K562 (cell line): ENCODE results near the gene CHCT1. TPM values are rescaled to one million over a fixed set of nuclear protein-coding genes. Genes with fewer than 3 reads are reported as not detected.

Experiments used
- FOXA3 ChIP-seq, 2 experiments: fragments of 450-650 bp in 1 of 2; sonication (generic) in 1 of 2; formaldehyde crosslinking; IDR thresholded peaks in 1 of 2; conservative IDR thresholded peaks in 1 of 2; 2 replicates each; pipeline versions ENCODE4 v1.4.0 to v1.8.0; 2020 to 2022; ENCODE audit warnings: mild to moderate bottlenecking in 2 of 2, missing genetic modification reagents in 1 of 2
- KLF16 ChIP-seq: IDR thresholded peaks from 2 replicates; pipeline ENCODE4 v1.6.1; 2016; ENCODE audit warnings: antibody characterized with exemption
- MCM5 ChIP-seq: fragments of 450-650 bp; IDR thresholded peaks from 2 replicates; pipeline ENCODE4 v1.6.1; 2016; ENCODE audit warnings: low read depth
- MTA1 ChIP-seq: fragments of 450-650 bp; IDR thresholded peaks from 2 replicates; pipeline ENCODE4 v1.6.1; 2017; ENCODE audit warnings: borderline replicate concordance
- PPARD ChIP-seq: fragments of 250-450 bp; sonication (Bioruptor Pico); IDR thresholded peaks from 2 replicates; pipeline ENCODE4 v1.8.0; 2022; ENCODE audit warnings: inconsistent platforms, mild to moderate bottlenecking, moderate library complexity
- TAL1 ChIP-seq: fragments of 450-650 bp; IDR thresholded peaks from 2 replicates; pipeline ENCODE4 v1.6.1; 2016; ENCODE audit warnings: mild to moderate bottlenecking
- TCFL5 ChIP-seq: fragments of 250-450 bp; sonication (Bioruptor Pico); conservative IDR thresholded peaks from 2 replicates; pipeline ENCODE4 v1.6.1; 2021; ENCODE audit warnings: mild to moderate bottlenecking, moderate library complexity, matching md5 sums
- ZFP30 ChIP-seq: fragments of 250-450 bp; sonication (Bioruptor Pico); IDR thresholded peaks from 2 replicates; pipeline ENCODE4 v1.8.0; 2022; ENCODE audit warnings: moderate library complexity, mild to moderate bottlenecking, inconsistent platforms, borderline replicate concordance
- ZFPM2 ChIP-seq: fragments of 250-450 bp; sonication (Bioruptor Pico); IDR thresholded peaks from 2 replicates; pipeline ENCODE4 v1.5.1; 2022; ENCODE audit warnings: mild to moderate bottlenecking
- ZNF146 ChIP-seq: IDR thresholded peaks from one replicate; pipeline ENCODE4 v1.6.1; 2018; ENCODE audit warnings: missing compliant biosample characterization; ENCODE audit not compliant: unreplicated experiment
- ZNF282 ChIP-seq: sonication (generic); formaldehyde crosslinking; IDR thresholded peaks from 2 replicates; pipeline ENCODE4 v1.8.1; 2023; ENCODE audit warnings: missing genetic modification reagents
- ZNF395 ChIP-seq: fragments of 200-800 bp; sonication (Bioruptor generic); IDR thresholded peaks from 2 replicates; pipeline ENCODE4 v1.6.1; 2017; ENCODE audit warnings: missing genetic modification characterization, missing compliant biosample characterization
- ZNF589 ChIP-seq: fragments of 200-800 bp; sonication (Bioruptor generic); IDR thresholded peaks from 2 replicates; pipeline ENCODE4 v1.6.1; 2016; ENCODE audit warnings: low read depth, missing genetic modification characterization, missing compliant biosample characterization
- polyA plus RNA-seq, 8 experiments: library from polyadenylated mRNA; depleted of rRNA in 4 of 8; stranded (reverse) in 5 of 8; unstranded in 3 of 8; fragments of >200 nt; fragmentation: Nextera tagmentation in 2 of 8; fragmentation: Illumina TruSeq in 1 of 8; extraction: Ambion mirVana in 2 of 8; extraction: Trizol in 1 of 8; gene quantifications; 2 replicates each; pipeline versions ENCODE4 v1.2.1 to v1.2.3, GENCODE V29; 2011 to 2014; ENCODE audit warnings: inconsistent platforms in 1 of 8, missing spikeins in 1 of 8
- total RNA-seq, 7 experiments: library from RNA; depleted of rRNA in 6 of 7; stranded (reverse); fragments of >200 nt in 6 of 7; fragmentation: Illumina TruSeq in 2 of 7; extraction: Trizol in 2 of 7; gene quantifications; 2 replicates each; pipeline versions ENCODE4 v1.2.1 to v1.2.3, GENCODE V29; 2011 to 2021; ENCODE audit warnings: low replicate concordance in 1 of 7
- TF ChIP-seq, protein P1 (sequence below): fragments of 450-650 bp; IDR thresholded peaks from 2 replicates; pipeline ENCODE4 v1.6.1; 2017; ENCODE audit warnings: mild to moderate bottlenecking, moderate library complexity
- TF ChIP-seq, protein P2 (sequence below): fragments of 450-650 bp; formaldehyde crosslinking; IDR thresholded peaks from 2 replicates; pipeline ENCODE4 v1.4.0; 2020; ENCODE audit warnings: mild to moderate bottlenecking, mixed read lengths
- TF ChIP-seq, protein P3 (sequence below): fragments of 250-450 bp; sonication (Bioruptor Pico); IDR thresholded peaks from 2 replicates; pipeline ENCODE4 v1.5.0; 2021; ENCODE audit warnings: mild to moderate bottlenecking, moderate library complexity
- TF ChIP-seq, protein P4 (sequence below): sonication (generic); formaldehyde crosslinking; IDR thresholded peaks from 2 replicates; pipeline ENCODE4 v1.8.1; 2023; ENCODE audit warnings: mild to moderate bottlenecking, missing genetic modification reagents
- TF ChIP-seq, protein P5 (sequence below): fragments of 450-650 bp; conservative IDR thresholded peaks from 2 replicates; pipeline ENCODE4 v1.6.1; 2016; ENCODE audit warnings: missing genetic modification characterization, low read depth, mild to moderate bottlenecking, missing compliant biosample characterization, moderate library complexity

The CHCT1 gene
- total and polyA plus RNA-seq, 9 of the 15 experiments (the other 6 are each of a cell fraction or from before 2014, with no cell fraction given) = not detected

DNA sequence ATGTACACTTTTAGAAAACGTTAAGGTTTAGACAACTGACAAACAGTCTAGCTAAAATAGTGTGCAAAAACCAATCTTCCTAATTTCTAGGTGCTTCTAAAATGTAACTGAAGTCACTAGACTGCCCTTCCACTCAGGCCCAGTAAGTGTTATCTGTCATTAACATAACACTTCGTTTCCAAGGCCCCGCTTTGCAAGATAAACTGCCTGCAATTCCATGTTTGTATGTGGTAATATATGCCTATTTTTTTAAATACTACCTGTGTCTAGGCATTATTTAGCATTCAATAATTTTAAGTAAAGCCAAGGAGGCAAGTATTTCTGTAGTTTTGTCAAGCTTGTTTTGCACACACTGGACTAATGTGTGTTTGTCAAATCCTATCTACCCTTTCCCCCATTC lies 33.5 kb upstream of the CHCT1 start (continued):
- TF ChIP-seq ZNF395 (CRISPR knock-in tag) (no peak), TCFL5 (CRISPR knock-in tag) (0 out of 2 replicates have a peak, but pooled peaks have one; percentile 45), PPARD (no peak), ZNF282 (CRISPR knock-in tag) (no peak), MTA1 (no peak), ZNF589 (no peak), ZFPM2 (CRISPR knock-in tag) (no peak), FOXA3 (CRISPR knock-in tag; conservative IDR thresholded peaks at IDR 0.05 in 1 of 2, IDR thresholded peaks at IDR 0.05 in 1 of 2) (no peak), MCM5 (no peak), TAL1 (peak; percentile 69), ZNF146 (CRISPR knock-in tag) (no peak), KLF16 (no peak), ZFP30 (CRISPR knock-in tag) (no peak)
- TF ChIP-seq, protein P1, sequence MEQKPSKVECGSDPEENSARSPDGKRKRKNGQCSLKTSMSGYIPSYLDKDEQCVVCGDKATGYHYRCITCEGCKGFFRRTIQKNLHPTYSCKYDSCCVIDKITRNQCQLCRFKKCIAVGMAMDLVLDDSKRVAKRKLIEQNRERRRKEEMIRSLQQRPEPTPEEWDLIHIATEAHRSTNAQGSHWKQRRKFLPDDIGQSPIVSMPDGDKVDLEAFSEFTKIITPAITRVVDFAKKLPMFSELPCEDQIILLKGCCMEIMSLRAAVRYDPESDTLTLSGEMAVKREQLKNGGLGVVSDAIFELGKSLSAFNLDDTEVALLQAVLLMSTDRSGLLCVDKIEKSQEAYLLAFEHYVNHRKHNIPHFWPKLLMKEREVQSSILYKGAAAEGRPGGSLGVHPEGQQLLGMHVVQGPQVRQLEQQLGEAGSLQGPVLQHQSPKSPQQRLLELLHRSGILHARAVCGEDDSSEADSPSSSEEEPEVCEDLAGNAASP = no peak
- TF ChIP-seq, protein P2, sequence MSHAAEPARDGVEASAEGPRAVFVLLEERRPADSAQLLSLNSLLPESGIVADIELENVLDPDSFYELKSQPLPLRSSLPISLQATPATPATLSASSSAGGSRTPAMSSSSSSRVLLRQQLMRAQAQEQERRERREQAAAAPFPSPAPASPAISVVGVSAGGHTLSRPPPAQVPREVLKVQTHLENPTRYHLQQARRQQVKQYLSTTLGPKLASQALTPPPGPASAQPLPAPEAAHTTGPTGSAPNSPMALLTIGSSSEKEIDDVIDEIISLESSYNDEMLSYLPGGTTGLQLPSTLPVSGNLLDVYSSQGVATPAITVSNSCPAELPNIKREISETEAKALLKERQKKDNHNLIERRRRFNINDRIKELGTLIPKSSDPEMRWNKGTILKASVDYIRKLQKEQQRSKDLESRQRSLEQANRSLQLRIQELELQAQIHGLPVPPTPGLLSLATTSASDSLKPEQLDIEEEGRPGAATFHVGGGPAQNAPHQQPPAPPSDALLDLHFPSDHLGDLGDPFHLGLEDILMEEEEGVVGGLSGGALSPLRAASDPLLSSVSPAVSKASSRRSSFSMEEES (CRISPR knock-in tag) = no peak
- TF ChIP-seq, protein P3, sequence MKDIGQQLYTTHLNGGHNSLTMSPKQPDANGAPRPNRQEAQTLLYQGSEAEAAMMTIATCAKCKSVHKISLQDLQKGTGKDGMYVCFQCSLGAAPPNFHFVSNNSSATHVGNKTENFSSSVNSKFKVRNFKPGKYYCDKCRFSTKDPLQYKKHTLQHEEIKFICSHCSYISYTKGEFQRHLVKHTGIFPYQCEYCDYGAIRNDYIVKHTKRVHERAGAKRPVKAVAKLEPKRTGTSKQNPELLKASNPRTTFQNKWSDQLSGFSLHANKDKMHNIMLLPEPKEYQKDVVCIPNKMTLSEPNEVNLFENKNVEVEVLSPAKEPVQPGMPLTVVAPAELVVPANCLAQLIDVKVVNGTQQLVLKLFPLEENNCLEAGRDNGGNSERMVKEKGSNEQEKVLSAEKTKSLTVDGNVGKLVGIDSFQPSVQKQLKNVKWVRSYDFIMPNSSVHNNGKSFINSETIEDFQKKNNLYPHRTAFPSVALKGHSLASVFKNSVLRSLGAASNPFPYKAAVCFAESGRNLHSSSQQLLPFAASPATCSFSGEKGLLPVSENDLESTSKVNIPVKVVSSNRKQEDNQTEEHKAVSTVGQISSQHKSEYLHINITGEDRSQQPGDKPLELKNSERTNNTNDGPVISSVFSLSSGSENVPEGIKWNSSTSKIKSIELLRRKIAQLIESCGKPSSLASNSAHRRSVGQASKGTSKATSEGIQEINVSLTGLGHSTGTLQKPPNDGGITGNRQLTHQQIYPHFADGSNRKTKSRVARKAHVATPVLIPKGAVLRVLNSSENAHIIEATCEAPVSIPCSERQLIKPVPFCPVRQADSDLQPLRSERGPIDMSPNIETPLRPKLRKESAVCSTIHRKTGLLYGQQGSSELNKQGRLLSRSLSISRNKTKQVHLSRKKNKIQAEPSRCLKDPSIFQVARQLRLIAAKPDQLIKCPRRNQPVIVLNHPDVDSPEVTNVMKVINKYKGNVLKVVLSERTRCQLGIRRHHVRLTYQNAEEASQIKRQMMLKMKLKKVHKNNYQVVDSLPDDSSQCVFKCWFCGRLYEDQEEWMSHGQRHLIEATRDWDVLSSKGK (CRISPR knock-in tag) = no peak
- TF ChIP-seq, protein P4, sequence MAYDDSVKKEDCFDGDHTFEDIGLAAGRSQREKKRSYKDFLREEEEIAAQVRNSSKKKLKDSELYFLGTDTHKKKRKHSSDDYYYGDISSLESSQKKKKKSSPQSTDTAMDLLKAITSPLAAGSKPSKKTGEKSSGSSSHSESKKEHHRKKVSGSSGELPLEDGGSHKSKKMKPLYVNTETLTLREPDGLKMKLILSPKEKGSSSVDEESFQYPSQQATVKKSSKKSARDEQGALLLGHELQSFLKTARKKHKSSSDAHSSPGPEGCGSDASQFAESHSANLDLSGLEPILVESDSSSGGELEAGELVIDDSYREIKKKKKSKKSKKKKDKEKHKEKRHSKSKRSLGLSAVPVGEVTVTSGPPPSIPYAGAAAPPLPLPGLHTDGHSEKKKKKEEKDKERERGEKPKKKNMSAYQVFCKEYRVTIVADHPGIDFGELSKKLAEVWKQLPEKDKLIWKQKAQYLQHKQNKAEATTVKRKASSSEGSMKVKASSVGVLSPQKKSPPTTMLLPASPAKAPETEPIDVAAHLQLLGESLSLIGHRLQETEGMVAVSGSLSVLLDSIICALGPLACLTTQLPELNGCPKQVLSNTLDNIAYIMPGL (CRISPR knock-in tag) = no peak
- TF ChIP-seq, protein P5, sequence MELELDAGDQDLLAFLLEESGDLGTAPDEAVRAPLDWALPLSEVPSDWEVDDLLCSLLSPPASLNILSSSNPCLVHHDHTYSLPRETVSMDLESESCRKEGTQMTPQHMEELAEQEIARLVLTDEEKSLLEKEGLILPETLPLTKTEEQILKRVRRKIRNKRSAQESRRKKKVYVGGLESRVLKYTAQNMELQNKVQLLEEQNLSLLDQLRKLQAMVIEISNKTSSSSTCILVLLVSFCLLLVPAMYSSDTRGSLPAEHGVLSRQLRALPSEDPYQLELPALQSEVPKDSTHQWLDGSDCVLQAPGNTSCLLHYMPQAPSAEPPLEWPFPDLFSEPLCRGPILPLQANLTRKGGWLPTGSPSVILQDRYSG = no peak
